Body of pancreas (tissue), 4 donors: ENCODE results near the gene NACA2.

Source experiments
- CTCF ChIP-seq, 7 experiments: fragments of 450-650 bp in 4 of 7; fragments of 200-600 bp in 3 of 7; sonication (generic) in 3 of 7; IDR thresholded peaks; one replicate each; pipeline ENCODE4 v1.5.1; 2016 to 2019; ENCODE audit warnings: antibody characterized with exemption in 7 of 7
- POLR2A ChIP-seq, 3 donors: fragments of 450-650 bp; IDR thresholded peaks; one replicate each; pipeline ENCODE4 v1.6.1; 2016; ENCODE audit warnings: antibody characterized with exemption in 3 of 3, mild to moderate bottlenecking in 2 of 3

DNA sequence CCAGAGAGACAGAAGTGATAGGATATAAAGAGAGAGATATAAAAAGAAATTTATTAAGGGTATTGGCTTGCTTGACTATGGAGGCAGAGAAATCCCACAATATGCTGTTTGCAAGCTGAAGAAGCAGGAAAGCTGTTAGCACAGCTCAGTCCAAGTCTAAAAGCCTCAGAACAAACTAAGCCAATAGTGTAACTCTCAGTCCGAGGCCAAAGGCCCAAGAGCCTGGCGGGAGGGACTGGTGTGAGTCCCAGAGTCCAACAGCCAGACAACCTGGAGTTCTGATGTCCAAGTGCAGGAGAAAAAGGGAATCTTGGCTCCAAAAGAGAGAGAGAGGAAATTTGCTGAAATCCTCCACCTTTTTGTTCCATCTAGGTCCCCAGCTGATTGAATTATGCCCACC lies 30.3 kb upstream of the NACA2 start:
- TF ChIP-seq POLR2A (IDR thresholded peaks at IDR 0.05): no peak
- TF ChIP-seq CTCF (IDR thresholded peaks at IDR 0.05): no peak
